ENCODE results near the gene PCNX2. TPM values are rescaled to one million over a fixed set of nuclear protein-coding genes. Genes with fewer than 3 reads are reported as not detected.

PCNX2 gene
- total and polyA plus RNA-seq, 2 of the 8 experiments (the other 6 are each of a cell fraction or from before 2014, with no cell fraction given), result 46.1 to 57.6 TPM

DNA sequence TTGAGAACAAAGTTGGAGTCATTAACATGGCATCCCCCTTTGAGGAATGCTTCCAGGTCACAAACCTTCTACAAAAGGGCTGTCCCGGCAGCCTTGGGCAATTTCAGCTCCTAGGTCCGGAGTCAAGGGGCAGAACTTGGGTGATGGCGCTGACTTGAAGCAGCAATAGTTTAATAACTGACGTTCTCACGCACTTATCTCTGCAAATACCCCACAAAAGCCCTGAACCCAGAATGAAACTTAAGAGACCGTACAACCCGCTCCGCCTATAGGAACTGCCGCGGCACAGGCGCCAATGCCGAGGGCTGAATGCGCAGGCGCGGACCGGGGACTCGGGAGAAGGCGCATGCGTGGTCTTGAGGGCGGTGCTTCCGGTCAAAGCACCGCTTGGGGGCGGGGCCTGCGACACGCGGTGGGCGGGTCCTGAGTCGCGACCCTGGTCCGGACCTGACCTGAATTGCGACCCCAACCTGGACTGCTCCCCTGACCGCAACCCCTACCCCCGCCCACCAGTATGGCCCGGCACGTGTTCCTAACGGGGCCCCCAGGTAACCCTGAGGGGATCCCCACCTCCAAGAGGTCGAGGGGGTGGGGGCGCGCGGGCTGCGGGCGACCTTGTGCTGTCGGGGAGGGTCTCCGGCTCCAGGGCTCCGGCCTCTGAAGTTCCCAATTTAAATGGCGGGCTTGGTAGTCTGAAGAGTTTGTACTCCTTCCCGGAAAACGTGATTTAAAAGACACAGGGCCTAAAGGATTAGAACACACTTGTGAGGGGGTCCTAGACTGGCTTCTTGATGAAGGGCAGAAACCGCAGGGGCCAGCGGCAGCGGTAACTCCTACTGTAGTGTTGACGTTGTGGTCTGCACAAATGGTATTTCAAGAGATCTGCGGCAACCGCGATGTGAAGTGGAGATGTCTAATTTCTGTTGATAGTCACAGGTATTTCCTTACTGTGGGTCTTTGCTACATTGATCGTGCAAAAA is 345.0 kb downstream of the PCNX2 start, which contains the start of gene NTPCR (continued):
- no peak for TF ChIP-seq BRCA1 (IDR thresholded peaks at IDR 0.05; ENCODE audit: low read depth, low read length)
